Mesendoderm (in vitro differentiated cells): ENCODE results near the gene FLYWCH1.
"Not testable (repeated sequence)": the region's sequence is repeated elsewhere in the genome, so short reads cannot be mapped to it uniquely, and the experiment has no call there.

Experiments used
- DNase-seq: peaks from one replicate; pipeline ENCODE4 v3.0.0; 2013
- H2AK5ac ChIP-seq: 2 replicates; pipeline ENCODE4 v1.6.1; 2013; ENCODE audit warnings: low read length, inconsistent platforms
- H2BK120ac ChIP-seq: 2 replicates; pipeline ENCODE4 v1.6.1; 2013; ENCODE audit warnings: low read depth, mild to moderate bottlenecking, low read length, moderate library complexity, mixed read lengths
- H2BK15ac ChIP-seq: replicated peaks from 2 replicates; pipeline ENCODE4 v1.6.1; 2013; ENCODE audit warnings: low read depth, mild to moderate bottlenecking, moderate library complexity
- H2BK5ac ChIP-seq: 2 replicates; pipeline ENCODE4 v1.6.1; 2013; ENCODE audit warnings: low read length, inconsistent platforms
- H3K18ac ChIP-seq: 2 replicates; pipeline ENCODE4 v1.6.1; 2013; ENCODE audit warnings: mild to moderate bottlenecking, low read length, mixed read lengths
- H3K23ac ChIP-seq: one replicate; pipeline ENCODE4 v1.6.1; 2013; ENCODE audit warnings: low read length
- H3K27ac ChIP-seq: 2 replicates; pipeline ENCODE4 v1.5.1; 2013; ENCODE audit warnings: low read depth, mild to moderate bottlenecking, inconsistent platforms, low read length, moderate library complexity
- H3K27me3 ChIP-seq: 2 replicates; pipeline ENCODE4 v1.6.1; 2013; ENCODE audit warnings: low read length, control low read depth, mild to moderate bottlenecking, inconsistent platforms; ENCODE audit not compliant: insufficient read depth, poor library complexity
- H3K36me3 ChIP-seq: 2 replicates; pipeline ENCODE4 v1.6.1; 2013; ENCODE audit warnings: low read length, inconsistent platforms; ENCODE audit not compliant: control insufficient read depth, insufficient read depth
- H3K4ac ChIP-seq: one replicate; pipeline ENCODE4 v1.6.1; 2013; ENCODE audit warnings: low read depth, mild to moderate bottlenecking, low read length, moderate library complexity
- H3K4me1 ChIP-seq: 2 replicates; pipeline ENCODE4 v1.6.1; 2013; ENCODE audit warnings: low read depth, low read length, inconsistent platforms; ENCODE audit not compliant: control insufficient read depth
- H3K4me2 ChIP-seq: 2 replicates; pipeline ENCODE4 v1.6.1; 2013; ENCODE audit warnings: low read length
- H3K4me3 ChIP-seq: 2 replicates; pipeline ENCODE4 v1.5.1; 2013; ENCODE audit warnings: mild to moderate bottlenecking, low read length
- H3K56ac ChIP-seq: one replicate; pipeline ENCODE4 v1.6.1; 2013; ENCODE audit warnings: low read length
- H3K79me1 ChIP-seq: 2 replicates; pipeline ENCODE4 v1.6.1; 2013; ENCODE audit warnings: low read length, inconsistent platforms
- H3K79me2 ChIP-seq: 2 replicates; pipeline ENCODE4 v1.6.1; 2013; ENCODE audit warnings: mild to moderate bottlenecking, low read length; ENCODE audit not compliant: control insufficient read depth, insufficient read depth
- H3K9ac ChIP-seq: 2 replicates; pipeline ENCODE4 v1.6.1; 2013; ENCODE audit warnings: low read length, inconsistent platforms
- H4K5ac ChIP-seq: one replicate; pipeline ENCODE4 v1.6.1; 2013; ENCODE audit warnings: low read length
- H4K8ac ChIP-seq: one replicate; pipeline ENCODE4 v1.6.1; 2013; ENCODE audit warnings: low read depth, mild to moderate bottlenecking, control low read depth, low read length, moderate library complexity
- WGBS: extraction: QIAGEN DNeasy Blood & Tissue Kit; methylation state at CpG from one replicate; pipeline ENCODE4 v1.1.7; 2013; ENCODE audit warnings: low lambda C conversion rate, missing lambda C conversion rate; ENCODE audit not compliant: insufficient coverage; ENCODE audit errors: extremely low coverage; 5-methylcytosine and 5-hydroxymethylcytosine counted together

The FLYWCH1 gene

DNA sequence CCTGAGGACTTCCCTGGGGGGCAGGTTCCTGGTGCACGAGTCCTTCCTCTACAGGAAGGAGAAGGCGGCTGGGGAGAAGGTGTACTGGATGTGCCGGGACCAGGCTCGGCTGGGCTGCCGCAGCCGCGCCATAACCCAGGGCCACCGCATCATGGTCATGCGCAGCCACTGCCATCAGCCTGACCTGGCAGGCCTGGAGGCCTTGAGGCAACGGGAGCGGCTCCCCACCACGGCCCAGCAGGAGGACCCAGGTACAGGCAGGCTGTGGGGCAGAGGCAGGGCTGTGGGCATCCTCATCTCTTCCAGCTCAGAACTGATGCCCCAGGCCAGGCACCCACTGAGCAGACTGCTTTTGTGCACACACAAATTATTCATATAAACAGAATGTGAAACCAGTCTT lies 26.5 kb downstream of the FLYWCH1 start:
- no peak for DNase-seq
- Histone ChIP-seq H3K4me3 (no peak overlapping the region), H4K8ac (no peak overlapping the region), H2AK5ac (no peak overlapping the region), H3K4ac (no peak overlapping the region), H3K79me2 (no peaks in the 10 kb centered on the region), H3K79me1 (no peaks in the 10 kb centered on the region), H2BK15ac (no peak overlapping the region), H2BK120ac (no peak overlapping the region), H3K4me2 (no peak overlapping the region), H3K27me3 (no peaks in the 10 kb centered on the region), H3K36me3 (no peaks in the 10 kb centered on the region), H3K56ac (no peak overlapping the region), H3K23ac (no peak overlapping the region), H3K27ac (no peak overlapping the region), H3K9ac (no peak overlapping the region), H4K5ac (no peak overlapping the region), H3K18ac (no peak overlapping the region), H3K4me1 (no peaks in the 10 kb centered on the region), H2BK5ac (no peak overlapping the region)
- WGBS = no CpG with 5 or more reads among the region's 12 CpGs

DNA sequence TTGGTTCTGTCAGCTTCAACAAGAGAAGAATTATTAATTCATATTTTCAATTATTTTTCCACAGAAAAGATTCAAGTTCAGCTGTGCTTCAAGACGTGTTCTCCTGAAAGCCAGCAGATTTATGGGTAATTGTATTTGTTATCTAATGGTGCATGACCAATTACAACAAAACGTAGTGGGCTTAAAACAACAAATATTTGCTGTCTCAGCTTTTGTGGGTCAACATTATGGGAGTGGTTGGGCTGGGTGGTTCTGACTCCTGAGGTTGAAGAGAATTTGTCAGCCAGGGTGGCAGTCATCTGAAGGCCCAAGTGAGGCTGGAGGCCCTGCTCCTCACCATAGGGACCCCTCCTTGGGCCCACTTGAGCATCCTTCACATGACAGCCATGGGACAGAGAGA lies 28.2 kb downstream of the FLYWCH1 start:
- no peak overlapping the region for H2BK120ac ChIP-seq
- no peaks in the 10 kb centered on the region for H3K79me2 ChIP-seq
- no CpG with 5 or more reads among the region's 2 CpGs for WGBS
- no peak overlapping the region for H2BK15ac ChIP-seq
- no peak overlapping the region for H2BK5ac ChIP-seq
- no peaks in the 10 kb centered on the region for H3K4me1 ChIP-seq
- H3K23ac ChIP-seq = no peak overlapping the region
- no peak overlapping the region for H4K8ac ChIP-seq
- no peak overlapping the region for H3K4me2 ChIP-seq
- H2AK5ac ChIP-seq = no peak overlapping the region
- no peaks in the 10 kb centered on the region for H3K79me1 ChIP-seq
- no peak overlapping the region for H3K56ac ChIP-seq
- H4K5ac ChIP-seq = no peak overlapping the region
- no peak overlapping the region for H3K18ac ChIP-seq
- H3K4me3 ChIP-seq = no peak overlapping the region
- DNase-seq = no peak
- H3K27me3 ChIP-seq = no peaks in the 10 kb centered on the region
- H3K4ac ChIP-seq = no peak overlapping the region
- no peak overlapping the region for H3K27ac ChIP-seq
- H3K36me3 ChIP-seq = no peaks in the 10 kb centered on the region
- H3K9ac ChIP-seq = no peak overlapping the region

DNA sequence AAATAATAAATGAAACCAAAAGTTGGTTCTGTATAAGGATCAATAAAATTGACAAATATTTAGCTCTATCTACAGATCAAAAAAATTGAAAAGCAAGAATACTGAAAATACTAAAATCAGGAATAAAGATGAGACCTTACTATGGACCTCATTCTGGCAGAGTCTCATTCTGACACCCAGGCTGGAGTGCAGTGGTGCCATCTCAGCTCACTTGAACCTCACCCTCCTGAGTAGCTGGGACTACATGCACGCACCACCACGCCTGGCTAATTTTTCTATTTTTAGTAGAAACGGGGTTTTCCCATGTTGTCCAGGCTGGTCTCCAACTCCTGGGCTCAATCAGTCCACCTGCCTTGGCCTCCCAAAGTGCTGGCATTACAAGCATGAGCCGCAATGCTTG lies 30.3 kb downstream of the FLYWCH1 start:
- H4K8ac ChIP-seq = no peak overlapping the region
- H3K36me3 ChIP-seq = no peaks in the 10 kb centered on the region

DNA sequence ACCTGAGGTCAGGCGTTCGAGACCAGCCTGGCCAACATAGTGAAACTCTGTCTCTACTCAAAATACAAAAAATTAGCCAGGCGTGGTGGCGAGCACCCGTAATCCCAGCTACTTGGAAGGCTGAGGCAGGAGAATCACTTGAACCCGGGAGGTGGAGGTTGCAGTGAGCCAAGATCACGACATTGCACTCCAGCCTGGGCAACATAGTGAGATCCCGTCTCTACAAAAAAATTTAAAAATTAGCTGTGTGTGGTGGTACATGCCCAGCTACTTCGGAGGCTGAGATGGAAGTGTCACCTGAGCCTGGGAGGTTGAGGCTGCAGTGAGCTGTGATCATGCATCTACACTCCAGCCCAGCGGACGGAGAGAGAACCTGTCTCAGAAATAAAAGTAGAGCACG lies 32.0 kb downstream of the FLYWCH1 start:
- H2BK120ac ChIP-seq, H4K5ac ChIP-seq, H3K27ac ChIP-seq, DNase-seq, H3K9ac ChIP-seq, H4K8ac ChIP-seq, H3K79me2 ChIP-seq, H3K36me3 ChIP-seq, H3K18ac ChIP-seq, H3K4me2 ChIP-seq, H3K56ac ChIP-seq, H3K4me3 ChIP-seq, H2BK15ac ChIP-seq, H2AK5ac ChIP-seq, H3K23ac ChIP-seq, H3K79me1 ChIP-seq, H3K4me1 ChIP-seq, H2BK5ac ChIP-seq, H3K27me3 ChIP-seq, H3K4ac ChIP-seq: not testable (repeated sequence)
- no CpG with 5 or more reads among the region's 12 CpGs for WGBS

More for the DNA sequence above, 30.3 kb downstream of the FLYWCH1 start:
- no peak for DNase-seq
- H3K27ac ChIP-seq = no peak overlapping the region
- H4K5ac ChIP-seq = no peak overlapping the region
- no peak overlapping the region for H2BK15ac ChIP-seq
- H3K79me2 ChIP-seq = no peaks in the 10 kb centered on the region
- WGBS = no CpG with 5 or more reads among the region's 4 CpGs
- H3K27me3 ChIP-seq = no peaks in the 10 kb centered on the region
- no peak overlapping the region for H2BK120ac ChIP-seq
- no peaks in the 10 kb centered on the region for H3K79me1 ChIP-seq
- H3K4me1 ChIP-seq = no peaks in the 10 kb centered on the region
- no peak overlapping the region for H2BK5ac ChIP-seq
- H3K23ac ChIP-seq = no peak overlapping the region
- no peak overlapping the region for H3K4me3 ChIP-seq
- H3K4ac ChIP-seq = no peak overlapping the region
- H3K9ac ChIP-seq = no peak overlapping the region
- H3K18ac ChIP-seq = no peak overlapping the region
- no peak overlapping the region for H2AK5ac ChIP-seq
- no peak overlapping the region for H3K56ac ChIP-seq
- no peak overlapping the region for H3K4me2 ChIP-seq

DNA sequence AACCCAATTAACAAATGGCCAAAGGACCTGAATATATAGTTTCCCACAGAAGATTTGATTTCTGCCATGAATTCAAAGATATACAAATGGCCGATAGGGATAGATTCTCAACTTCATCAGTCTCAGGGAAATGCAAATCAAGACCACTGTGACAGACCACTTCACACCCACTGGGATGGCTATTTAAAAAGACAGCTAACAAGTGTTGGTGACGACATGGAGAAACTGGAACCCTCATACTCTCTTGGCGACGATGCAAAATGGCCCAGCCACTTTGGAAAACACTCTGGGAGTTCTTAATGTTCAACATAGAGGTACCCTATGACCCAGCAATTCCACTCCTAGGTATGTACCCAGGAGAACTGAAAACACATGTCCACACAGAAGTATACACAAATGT lies 34.9 kb downstream of the FLYWCH1 start:
- Histone ChIP-seq H3K4me3 (no peak overlapping the region), H3K79me1 (no peaks in the 10 kb centered on the region), H3K23ac (no peak overlapping the region), H3K56ac (no peak overlapping the region), H4K8ac (no peak overlapping the region), H3K4me2 (no peak overlapping the region), H2AK5ac (no peak overlapping the region), H3K36me3 (no peaks in the 10 kb centered on the region), H3K27me3 (no peaks in the 10 kb centered on the region), H4K5ac (no peak overlapping the region), H3K79me2 (no peaks in the 10 kb centered on the region), H3K27ac (no peak overlapping the region), H2BK15ac (no peak overlapping the region), H2BK5ac (no peak overlapping the region), H3K4ac (no peak overlapping the region), H3K18ac (no peak overlapping the region), H3K9ac (no peak overlapping the region), H3K4me1 (no peaks in the 10 kb centered on the region), H2BK120ac (no peak overlapping the region)
- no CpG with 5 or more reads among the region's 4 CpGs for WGBS
- DNase-seq = no peak

DNA sequence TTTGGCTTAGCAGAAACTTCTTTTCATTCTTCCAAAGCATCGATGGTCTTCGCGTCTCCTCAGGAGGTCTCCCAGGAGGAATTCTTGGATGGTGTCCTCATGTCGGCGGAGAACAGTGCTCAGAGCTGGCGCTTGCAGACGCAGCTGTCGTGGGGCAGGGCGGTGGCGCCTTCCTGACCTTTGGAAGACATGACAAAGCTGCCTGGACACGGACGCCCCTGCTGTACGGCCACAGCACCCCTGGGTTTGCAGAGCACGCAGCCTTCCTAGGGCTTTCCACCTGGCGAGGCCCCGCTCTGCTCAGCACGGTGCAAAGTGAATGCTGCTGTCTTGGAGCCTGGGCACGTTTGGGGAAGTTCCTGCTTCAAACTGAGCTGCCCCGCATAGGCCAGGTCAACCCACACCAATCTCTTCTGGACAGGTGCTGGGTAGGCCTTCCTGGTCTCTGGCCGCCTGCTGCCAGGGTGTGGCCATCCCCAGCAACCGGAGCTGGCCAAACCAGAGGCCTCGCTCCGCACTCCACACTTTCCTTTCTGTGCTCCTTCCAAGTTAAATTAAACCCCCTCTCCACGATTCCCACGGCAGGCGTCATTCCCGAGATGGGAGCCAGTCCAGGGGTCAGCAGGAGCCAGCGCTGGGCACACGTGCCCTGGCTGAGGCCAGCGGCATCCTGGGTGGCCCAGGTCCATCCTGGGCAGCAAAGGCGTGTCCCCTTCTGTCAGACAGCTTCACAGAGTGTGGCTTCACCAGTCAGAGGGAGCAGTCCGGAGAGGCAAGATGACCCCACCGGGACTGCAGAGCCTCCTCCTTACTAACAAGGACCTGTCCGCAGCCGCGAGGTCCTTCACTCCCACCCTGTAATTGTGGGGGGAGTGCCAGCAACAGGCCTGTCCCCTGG lies 37.3 kb downstream of the FLYWCH1 start:
- H2BK120ac ChIP-seq = no peak overlapping the region
- peaks cover 3% of the 10 kb centered on the region for H3K4me1 ChIP-seq
- no peaks in the 10 kb centered on the region for H3K27me3 ChIP-seq
- H3K4me3 ChIP-seq = no peak overlapping the region
- no peak overlapping the region for H3K56ac ChIP-seq
- no peak overlapping the region for H4K5ac ChIP-seq
- no peak overlapping the region for H3K9ac ChIP-seq
- no peaks in the 10 kb centered on the region for H3K79me1 ChIP-seq
- H3K4me2 ChIP-seq = no peak overlapping the region
- no peak overlapping the region for H3K4ac ChIP-seq
- no peaks in the 10 kb centered on the region for H3K36me3 ChIP-seq
- H3K79me2 ChIP-seq = no peaks in the 10 kb centered on the region
- no peak overlapping the region for H2BK15ac ChIP-seq
- no peak overlapping the region for H4K8ac ChIP-seq
- H3K18ac ChIP-seq = no peak overlapping the region
- H3K27ac ChIP-seq = no peak overlapping the region
- no peak overlapping the region for H3K23ac ChIP-seq
- no peak overlapping the region for H2BK5ac ChIP-seq
- no peak for DNase-seq
- WGBS = no CpG with 5 or more reads among the region's 36 CpGs
- H2AK5ac ChIP-seq = no peak overlapping the region
